ENCODE data around the gene UHRF1.

Gene UHRF1

DNA sequence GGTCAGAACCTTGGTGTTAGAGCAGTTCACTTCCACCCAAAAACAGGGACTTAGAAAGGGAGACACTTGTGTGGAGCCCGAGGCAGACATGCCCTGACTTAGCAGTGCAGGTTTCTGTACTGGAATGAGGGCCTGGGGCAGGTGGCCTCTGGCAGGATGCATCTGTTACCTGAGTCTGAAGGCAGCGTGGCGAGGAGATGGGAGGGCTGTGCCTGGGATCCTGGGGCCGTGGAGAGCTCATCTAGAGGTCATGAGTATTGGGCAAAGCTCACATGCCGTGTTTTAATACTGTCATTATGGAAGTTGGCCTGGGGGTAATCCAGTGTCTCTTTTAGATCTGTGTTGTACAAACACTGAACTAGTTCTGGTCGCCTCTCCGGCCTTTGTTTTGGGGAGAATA, 81.0 kb downstream of the UHRF1 start:
- no peak for DNase-seq (ENCODE audit: low read depth)

DNA sequence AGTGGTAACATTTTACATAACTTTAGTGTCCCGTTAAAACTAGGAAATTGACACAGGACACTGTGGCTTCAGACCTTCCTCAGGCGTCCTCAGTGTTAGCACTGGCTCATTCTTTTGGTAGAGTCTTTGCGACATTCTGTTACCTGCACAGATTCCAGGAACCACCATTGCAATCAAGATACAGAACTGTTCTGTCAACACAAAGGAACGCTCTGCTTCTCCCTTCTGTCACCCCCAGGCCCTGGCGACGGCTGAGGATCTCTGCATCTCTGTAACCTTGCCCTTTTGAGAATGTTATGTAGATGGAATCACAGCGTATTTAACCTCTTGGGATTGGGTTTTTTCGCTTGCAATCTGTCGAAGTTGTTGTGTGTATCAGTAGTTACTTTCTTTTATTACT, 82.2 kb downstream of the UHRF1 start:
- DNase-seq (ENCODE audit: low read depth) = no peak

DNA sequence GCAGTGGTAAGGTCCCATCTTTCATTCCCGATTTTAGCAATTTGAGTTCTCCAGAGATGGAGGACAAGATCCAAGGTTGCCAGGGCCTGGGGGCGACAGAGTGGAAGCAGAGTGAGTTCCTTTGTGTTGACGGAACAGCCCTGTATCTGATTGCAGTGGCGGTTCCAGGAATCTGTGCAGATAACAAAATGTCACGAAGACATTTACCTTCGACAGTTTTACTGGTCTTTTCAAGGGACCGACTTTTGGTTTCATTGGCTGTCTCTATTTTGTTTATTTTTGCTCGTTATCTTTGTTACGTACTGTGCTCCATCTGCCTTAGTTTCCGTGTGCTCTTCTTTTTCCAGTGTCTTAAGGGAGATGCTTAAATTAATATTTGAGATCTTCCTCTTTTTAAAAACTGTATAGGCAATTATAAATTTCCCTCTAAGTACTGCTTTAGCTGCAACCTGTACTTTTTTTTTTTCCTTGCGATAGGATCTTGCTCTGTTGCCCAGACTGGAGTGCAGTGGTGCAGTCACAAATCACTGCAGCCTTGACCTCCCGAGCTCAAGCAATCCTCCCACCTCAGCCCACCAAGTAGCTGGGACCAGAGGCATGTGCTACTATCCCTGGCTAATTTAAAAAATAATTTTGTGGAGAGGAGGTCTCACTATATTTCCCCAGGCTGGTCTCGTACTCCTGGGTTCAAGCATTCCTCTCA, 82.8 kb downstream of the UHRF1 start:
- DNase-seq (ENCODE audit: low read depth) = no peak

DNA sequence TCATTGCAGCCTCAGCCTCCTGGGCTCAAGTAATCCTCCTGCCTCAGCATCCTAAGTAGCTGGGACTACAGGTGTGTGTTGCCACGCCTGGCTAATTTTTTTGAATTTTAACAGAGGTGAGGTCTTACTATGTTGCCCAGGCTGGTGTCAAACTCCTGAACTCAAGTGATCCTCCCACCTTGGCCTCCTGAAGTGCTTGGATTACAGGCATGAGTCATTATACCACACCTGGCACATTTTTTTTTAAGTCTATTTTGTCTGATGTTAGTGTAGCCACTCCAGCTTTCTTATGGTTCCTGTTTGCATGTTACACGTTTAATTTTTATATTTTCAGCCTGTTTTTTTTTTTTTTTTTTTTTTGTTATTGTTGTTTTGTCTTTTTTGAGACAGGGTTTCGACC, 84.4 kb downstream of the UHRF1 start:
- no peak for DNase-seq (ENCODE audit: low read depth)

DNA sequence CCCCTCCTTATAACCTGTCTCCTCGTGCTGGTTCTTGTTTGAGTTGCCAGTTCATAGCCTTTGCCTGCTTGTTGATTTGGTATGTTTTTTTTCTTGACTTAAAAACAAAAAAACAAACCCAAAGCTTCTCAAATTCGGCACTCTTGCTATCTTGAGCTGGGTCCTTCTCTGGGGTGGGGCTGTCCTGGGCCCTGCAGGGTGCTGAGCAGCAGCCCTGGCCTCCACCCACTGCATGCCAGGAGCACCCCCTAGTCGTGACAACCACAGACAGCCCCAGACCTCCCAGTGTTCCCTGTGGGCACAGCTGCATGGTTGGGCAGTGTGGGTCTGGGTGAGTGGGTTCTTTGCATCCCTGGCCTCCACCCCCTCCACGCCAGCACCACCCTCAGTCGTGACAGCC, 87.4 kb downstream of the UHRF1 start:
- DNase-seq (ENCODE audit: low read depth) = no peak

DNA sequence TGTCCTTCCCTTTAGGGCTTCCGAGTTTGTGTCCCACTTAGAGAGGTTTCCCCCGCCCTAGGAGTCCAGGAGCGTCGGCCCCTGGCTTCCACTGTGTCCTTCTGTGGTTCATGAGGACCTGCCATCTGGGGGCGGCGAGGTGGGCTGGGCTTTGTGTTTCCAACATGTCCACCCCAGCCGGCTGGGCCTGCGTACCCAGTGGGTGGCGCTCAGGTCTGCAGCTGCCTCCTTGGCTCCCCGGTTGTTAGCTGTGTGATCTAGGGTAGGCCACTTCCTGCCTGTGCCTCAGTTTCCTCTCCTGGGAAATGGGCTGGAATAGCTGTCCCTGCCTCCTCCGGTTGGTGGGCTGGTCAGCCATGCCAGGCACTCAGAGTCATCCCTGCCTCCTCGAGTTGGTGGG, 88.0 kb downstream of the UHRF1 start:
- no peak for DNase-seq (ENCODE audit: low read depth)

DNA sequence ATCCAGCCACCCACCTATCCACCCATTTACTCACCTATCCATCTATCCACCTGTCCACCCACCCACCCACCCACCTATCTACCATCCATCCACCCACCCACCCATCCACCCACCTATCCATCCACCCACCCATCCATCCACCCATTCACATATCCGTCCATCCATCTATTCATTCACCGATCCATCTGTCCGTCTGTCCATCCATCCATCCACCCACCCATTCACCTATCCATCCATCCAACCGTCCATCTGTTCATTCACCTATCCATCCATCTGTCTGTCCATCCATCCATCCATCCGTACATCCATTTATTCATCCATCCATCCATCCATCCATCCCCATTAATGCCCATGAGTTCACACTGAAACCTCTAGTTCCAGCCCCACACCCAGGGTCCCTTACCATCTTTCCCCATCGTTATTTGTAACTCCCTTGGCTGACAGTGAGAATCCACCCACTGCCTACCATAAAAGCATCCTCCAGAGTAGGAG, 90.9 kb downstream of the UHRF1 start:
- DNase-seq (ENCODE audit: low read depth) = no peak

DNA sequence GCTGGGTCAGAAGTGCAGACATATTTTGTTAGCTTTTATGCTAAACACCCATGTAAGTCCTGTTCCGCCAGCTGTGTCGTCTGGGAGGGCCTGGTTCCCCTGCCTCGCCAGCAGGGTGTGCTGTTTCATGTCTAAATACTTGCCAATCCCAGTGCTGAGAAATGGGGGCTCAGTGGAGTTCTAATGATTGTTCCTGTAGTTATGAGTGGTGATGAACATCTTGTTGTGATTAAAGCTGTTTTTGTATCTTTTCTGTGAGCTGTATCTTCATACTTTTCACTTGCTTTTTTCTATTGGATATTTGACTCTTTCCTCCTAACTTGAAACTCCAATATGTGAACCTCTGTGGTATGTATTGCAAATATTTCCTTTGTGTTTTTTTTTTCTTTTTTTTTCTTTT, 92.3 kb downstream of the UHRF1 start:
- DNase-seq (ENCODE audit: low read depth) = peak; percentile 22

DNA sequence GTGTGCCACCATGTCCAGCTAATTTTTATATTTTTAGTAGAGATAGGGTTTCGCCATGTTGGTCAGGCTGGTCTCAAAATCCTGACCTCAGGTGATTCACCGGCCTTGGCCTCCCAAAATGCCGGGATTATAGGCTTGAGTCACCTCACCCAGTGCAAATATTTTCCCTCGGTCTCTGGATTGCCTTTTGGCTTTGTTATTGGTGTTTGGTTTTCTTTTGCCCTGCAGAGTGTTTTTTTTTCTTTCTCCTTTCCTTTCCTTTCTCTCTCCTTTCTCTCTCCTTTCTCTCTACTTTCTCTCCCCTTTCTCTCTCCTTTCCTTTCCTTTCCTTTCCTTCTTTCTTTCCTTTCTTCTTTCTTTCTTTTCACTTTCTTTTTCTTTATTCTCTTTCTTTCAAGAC, 92.8 kb downstream of the UHRF1 start:
- peak; percentile 60 for DNase-seq (ENCODE audit: low read depth)

DNA sequence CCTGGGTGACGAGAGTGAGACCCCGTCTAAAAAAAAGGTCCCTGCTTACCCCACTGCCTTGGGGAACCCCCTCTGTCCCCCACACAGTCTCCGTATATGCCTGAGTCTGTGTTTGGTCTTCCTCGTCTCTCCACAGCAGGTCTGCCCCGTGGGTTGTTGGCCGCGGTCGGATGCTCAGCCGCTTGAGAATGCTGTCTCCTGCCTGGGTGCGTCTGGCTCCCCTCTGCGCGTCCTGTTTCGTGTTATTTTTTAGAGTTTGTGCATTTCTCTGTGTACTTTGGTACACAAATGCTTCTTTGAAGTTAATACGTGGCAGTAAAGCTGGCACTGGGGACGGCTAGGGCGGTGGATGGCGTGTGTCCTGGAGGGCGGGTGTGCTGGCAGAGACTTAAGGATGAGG, 94.5 kb downstream of the UHRF1 start:
- DNase-seq (ENCODE audit: low read depth) = no peak

DNA sequence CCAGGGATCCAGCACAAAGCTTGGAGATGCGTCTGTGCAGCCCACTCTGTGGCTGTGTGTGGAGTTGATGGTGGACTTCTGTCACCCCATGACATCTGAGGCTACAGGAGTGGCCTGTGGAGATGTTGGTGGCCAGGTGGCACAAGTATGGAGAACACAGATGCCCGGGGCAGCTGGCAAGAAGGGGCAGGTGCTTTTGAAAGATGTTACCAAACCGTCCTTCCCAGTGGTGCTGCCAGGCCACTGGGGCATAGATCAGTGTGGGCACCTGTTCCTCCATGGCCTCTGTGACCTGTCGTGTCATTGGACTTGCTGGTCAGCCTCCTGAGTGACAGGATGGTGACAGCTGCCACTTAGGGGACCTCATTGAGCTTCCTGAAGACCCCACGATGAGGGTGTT, 95.8 kb downstream of the UHRF1 start:
- DNase-seq (ENCODE audit: low read depth) = no peak

DNA sequence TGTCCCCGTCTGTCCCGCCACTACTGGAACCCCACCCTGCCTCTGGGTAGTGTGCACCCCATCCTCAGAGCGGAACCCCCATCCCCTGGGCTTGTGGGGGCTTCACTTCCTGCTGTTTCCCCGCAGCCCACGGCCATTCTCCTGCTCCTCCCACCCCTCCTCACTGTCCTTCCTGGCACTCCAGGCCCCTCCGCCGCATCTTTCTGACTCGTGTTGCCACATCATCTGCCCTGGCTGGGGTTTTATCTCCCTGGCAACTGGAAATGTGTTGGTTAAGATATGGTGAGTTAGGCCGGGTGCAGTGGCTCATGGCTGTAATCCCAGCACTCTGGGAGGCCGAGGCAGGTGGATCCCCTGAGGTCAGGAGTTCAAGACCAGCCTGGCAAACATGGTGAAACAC, 96.9 kb downstream of the UHRF1 start:
- DNase-seq (ENCODE audit: low read depth) = no peak

DNA sequence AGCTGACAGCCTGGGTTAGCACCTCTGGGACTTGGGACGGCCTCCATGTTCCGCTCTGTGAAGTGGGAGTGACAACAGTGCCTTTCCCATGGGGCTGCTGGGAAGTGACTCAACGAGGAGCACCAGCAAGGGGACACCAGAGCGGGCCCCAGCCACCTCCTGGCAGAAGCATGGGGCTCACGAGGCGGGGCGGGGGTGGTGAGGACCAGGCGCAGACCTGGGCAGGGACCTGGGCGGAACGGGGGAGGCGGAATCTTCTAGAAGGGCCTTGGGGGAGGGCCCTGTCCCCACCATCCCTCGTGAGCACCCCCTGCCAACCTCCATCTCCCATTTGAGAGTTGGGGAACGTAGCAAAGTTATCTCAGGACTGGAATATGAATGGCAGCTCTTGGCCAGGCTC, 97.5 kb downstream of the UHRF1 start:
- DNase-seq (ENCODE audit: low read depth) = no peak
